ENCODE data around the gene TXNL1.

DNA sequence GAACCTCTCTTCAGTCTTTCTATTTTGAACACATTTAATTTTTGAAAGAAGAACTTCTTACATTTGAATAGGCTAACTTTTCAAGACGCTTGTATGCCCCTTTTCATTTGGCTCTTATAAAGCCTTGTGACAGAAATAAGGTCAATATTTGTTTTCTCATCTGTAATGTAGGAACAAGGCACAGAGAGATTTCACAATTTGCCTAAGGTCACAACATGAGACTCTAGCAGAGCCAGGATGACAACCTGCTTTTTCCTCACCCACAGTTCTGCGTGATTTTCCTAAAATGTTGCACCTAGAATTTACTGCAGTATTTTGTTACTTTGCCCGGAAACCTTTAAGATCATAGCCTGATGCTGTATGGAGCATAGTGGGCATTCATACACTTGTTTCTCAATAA, 67.4 kb downstream of the TXNL1 start:
- TF ChIP-seq, protein P1, sequence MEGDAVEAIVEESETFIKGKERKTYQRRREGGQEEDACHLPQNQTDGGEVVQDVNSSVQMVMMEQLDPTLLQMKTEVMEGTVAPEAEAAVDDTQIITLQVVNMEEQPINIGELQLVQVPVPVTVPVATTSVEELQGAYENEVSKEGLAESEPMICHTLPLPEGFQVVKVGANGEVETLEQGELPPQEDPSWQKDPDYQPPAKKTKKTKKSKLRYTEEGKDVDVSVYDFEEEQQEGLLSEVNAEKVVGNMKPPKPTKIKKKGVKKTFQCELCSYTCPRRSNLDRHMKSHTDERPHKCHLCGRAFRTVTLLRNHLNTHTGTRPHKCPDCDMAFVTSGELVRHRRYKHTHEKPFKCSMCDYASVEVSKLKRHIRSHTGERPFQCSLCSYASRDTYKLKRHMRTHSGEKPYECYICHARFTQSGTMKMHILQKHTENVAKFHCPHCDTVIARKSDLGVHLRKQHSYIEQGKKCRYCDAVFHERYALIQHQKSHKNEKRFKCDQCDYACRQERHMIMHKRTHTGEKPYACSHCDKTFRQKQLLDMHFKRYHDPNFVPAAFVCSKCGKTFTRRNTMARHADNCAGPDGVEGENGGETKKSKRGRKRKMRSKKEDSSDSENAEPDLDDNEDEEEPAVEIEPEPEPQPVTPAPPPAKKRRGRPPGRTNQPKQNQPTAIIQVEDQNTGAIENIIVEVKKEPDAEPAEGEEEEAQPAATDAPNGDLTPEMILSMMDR (IDR thresholded peaks at IDR 0.05): no peak
- TF ChIP-seq EZH2phosphoT487 (IDR thresholded peaks at IDR 0.05): no peak
